NCI-H1930 (cell line): ENCODE results near the gene MESD.

Experiments
- DNase-seq, 2 experiments: peaks; one replicate each; lab custom pipeline; 2025; lab: John Stamatoyannopoulos, UW

MESD gene

GRCh38 chr15:80934761-80935221 lies 54.8 kb downstream of the MESD start:
- no peak for DNase-seq

GRCh38 chr15:80932989-80933388 lies 56.6 kb downstream of the MESD start:
- no peak for DNase-seq

DNA sequence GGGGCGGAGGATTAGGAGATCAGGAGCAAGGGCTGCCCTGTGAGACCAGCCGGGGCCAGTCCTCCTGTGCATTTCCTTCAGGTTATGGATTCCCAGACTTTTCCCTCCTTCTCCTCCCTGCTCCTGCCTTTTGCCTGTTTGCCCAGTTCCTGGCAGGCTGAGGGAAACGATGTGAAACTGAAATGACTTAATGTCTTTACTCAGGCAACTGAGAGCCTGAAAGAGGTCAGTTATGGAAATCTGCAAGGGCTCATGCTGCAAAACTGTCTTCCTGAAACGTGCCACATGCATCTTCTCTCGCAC lies 57.2 kb downstream of the MESD start:
- no peak for DNase-seq

DNA sequence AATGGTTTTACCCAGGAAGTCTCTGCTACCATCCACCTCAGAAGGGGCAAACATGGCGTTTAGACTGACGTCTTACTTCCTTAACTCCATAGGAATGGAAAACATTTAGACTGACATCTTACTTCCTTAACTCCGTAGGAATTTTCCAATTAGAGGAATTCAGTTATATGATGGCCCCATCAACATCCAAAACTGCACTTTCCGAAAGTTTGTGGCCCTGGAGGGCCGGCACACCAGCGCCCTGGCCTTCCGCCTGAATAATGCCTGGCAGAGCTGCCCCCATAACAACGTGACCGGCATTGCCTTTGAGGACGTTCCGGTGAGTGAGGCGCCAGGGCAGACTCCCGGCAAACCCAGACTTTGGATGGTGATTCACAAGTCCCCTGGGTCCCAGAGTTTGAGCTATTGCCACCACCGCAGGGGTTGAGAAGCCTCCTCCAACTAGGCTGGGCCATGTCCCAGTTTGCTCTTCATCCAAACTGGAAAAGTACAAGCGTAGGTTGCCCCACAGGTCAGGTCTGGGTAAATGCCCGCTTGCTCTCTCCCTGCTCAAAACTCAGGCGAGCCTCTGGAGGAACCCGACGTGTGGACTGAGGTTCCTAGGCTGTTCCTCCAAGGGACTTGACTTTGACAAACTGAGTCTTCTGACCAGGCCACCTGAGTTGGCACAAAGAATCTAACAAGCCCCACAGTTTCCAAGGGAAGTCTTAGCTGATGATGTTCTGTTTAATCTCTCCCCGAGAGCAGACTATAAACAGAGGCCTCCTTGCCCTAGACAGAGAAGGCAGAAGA lies 57.7 kb downstream of the MESD start:
- no peak for DNase-seq

DNA sequence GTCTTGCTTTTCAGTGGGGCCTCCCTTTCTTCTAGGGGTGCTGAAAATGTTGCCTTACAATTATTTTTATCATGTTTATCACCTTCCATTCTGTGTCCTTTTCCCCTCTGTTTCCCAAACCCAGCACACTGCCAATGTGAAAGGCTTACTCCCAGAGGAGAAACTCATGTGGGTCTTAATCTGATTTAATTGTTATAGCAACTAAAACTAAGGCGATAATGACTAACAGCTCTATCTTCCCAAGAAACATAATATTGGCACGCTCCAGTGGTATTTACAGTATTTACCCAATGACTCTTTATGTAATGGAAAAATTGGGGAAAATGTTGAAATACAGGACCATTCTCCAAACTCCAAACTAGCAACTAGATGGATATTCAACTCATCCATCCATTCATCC lies 58.4 kb downstream of the MESD start:
- no peak for DNase-seq

GRCh38 chr15:80929689-80930088 lies 59.9 kb downstream of the MESD start:
- DNase-seq = no peak

GRCh38 chr15:80929225-80929624 lies 60.4 kb downstream of the MESD start:
- DNase-seq = no peak

DNA sequence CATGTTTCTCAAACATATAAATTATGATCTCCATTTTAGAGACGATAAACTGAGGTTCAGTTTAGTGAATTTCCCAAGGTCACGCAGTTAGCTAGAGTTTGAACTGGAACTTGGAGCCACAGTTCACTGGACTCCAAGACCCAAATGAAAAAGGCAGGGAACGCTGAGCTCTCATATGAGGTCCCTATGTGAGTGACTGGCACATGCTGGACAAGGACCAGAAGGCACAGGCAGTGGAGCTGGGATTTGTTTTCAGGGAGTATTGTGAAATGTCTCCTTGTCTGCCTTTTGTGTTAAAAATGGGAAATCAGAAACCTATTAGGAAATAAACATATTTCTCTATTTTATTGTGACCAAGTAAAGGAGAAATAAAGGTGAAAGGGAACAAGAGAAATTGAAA lies 63.5 kb downstream of the MESD start:
- no peak for DNase-seq

DNA sequence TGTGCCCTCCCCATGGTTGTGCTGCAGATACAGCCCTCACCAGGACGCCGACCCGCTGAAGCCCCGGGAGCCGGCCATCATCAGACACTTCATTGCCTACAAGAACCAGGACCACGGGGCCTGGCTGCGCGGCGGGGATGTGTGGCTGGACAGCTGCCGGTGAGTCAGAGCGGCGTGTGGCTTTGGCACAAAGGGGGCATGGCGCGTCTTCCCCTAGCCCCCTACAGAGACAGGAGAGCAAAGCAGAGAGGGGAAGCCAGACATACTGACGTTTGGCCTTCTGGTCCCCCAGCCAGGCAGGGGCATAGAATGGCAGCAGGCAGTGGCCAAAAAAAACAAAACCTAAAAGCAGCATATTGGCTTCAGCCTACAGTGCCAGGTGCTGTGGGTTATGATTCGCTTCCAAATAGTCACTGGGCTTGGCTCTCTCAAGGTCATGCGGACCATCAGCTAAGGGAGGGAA lies 64.0 kb downstream of the MESD start:
- no peak for DNase-seq

- DNase-seq = no peak
Observed at GRCh38 chr15:80924278-80924677, 65.3 kb downstream of the MESD start.

DNA sequence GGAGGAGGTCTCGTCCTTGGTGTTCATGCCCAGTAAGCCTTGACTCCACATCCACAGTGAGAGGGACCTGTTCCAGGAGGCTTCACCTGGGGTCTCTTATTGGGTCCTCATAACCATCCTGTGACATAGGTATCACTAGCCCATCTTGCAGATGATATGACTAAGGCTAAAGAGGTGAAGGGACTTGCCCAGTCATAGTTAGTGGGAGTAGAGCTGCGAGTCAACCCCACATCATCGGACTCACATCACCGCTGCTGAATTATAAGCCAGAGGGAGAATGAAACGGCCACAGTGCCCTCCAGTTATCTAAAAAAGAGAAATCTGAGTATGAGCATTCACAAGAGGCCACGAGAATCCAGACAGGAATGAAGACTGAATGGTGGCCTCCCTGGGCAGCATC lies 66.0 kb downstream of the MESD start:
- DNase-seq = no peak

- DNase-seq = no peak
Observed at GRCh38 chr15:80921736-80922410, 67.7 kb downstream of the MESD start.

DNA sequence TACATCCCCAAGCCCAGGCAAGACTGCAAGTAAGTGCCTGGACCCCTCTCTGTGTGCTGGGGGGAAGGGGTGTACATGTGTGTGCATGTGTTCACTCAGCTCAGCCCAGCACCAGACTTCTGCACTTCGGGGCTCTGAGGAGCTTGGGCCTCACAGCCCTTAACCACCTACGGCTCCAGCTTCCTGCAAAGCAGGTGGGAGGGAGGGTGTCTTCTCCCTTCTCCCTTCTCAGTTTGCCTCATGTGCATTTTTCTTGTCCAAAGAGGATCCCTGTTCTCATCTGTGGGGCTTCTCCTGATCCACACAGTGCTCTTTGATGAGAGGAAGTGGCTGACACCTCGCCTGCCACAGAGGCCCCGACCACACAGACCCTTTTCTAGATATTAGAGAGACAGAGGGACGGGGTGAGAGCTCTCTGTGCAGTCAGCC lies 69.3 kb downstream of the MESD start:
- DNase-seq = no peak

DNA sequence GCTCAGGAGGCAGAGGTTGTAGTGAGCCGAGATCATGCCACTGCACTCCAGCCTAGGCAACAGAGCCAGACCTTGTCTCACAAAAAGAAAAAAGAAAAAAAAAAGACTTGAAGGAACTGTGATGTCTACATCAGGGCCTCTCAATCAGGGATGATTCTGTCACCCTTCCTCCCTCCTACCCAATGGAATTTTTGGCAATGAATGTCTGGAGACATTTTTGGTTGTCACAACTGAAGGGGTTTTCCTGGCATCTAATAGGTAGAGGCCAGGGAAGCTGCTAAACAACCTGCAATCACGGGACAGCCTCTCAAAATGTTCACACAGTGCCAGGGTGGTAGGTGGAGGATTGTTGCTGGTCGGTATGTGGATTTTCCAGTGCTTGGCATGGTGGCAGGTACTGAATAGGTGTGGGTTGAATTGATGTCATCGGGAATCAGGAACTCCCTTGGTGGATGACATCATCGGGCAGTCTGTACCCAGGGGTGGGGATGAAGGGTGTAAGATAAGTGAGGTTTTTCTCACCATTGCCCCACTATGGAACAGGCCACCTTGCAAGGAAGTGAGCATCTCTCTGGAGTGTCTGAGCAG lies 71.3 kb downstream of the MESD start:
- DNase-seq = no peak

DNA sequence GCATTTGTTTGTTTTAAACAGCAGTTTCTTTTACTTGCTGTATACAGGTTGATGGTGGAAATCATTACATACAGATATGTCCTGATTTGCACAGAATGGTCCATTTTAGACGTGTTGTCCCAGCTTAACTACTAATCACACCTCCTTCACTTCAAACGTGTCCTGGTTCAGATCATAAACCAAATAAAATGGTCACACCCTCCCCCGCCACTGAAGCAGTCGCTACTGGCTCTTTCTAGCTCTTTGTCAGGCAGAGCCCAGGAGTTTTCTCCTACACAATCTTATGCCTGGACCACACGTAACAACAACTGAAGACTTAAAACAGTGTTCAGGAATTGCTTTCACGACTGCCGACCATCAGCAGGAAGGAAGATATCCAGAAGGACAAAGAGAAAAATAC lies 73.6 kb downstream of the MESD start:
- DNase-seq = no peak

DNA sequence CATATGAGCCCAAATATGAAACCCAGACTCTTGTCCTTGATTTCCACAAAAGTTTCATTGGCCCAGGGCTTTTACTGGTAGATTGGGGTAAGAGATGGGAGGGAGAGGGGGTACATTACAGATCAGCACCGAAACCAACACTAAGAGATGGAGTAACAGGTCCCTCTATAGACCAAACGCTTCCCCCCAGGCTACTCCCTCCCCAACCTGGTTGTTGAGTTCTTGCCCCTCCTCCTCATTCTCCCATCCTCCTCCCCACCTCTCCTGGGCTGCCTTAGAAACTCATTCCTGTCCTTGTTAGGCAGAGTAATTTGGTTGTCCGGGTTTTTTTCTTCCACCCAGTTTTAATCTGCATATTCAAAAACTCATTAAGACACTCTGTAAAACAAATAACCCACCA lies 74.1 kb downstream of the MESD start:
- DNase-seq = no peak

- no peak for DNase-seq
Observed at GRCh38 chr15:80913541-80913940, 76.1 kb downstream of the MESD start.

GRCh38 chr15:80912673-80913072 lies 76.9 kb downstream of the MESD start:
- DNase-seq = no peak

DNA sequence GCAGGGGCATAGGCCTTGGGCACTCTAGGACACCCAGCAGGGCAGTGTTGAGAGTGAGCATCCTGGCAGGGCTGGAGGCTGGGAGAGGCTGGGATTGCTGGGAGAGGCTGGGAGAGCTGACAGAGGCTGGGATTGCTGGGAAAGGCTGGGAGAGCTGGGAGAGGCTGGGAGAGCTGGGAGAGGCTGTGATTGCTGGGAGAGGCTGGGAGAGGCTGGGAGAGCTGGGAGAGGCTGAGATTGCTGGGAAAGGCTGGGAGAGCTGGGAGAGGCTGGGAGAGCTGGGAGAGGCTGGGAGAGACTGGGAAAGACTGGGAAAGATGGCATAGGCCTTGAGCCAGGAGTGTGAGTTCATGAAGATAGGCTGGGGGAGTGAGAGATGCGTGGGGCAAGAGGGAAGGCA lies 77.8 kb downstream of the MESD start:
- no peak for DNase-seq

DNA sequence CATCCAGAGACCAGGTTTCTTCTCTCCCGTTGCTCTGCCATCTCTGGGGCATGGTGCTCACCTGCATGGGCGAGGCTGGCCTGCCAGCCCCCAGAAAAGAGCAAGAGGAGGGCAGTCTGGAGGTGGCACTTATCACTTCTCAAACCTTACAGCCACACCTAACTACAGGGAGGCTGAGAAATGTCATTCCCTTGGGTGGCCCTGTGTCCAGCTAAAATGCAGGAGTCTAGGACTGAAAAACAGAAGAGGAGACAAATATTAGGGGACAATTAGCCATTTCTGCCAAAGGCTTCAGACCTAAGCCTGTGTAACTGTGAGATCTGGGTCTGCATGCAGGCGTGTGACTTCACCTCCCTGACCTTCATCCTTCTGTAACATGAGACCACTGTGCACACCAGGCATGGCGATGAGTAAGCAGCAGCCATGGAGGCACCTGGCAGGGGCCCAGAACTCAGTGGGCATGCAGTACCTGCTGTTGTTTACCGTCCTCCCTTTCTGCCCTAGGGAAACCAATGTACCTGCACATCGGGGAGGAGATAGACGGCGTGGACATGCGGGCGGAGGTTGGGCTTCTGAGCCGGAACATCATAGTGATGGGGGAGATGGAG lies 83.4 kb downstream of the MESD start:
- peak in 1 of 2 experiments; percentile 24 for DNase-seq

DNA sequence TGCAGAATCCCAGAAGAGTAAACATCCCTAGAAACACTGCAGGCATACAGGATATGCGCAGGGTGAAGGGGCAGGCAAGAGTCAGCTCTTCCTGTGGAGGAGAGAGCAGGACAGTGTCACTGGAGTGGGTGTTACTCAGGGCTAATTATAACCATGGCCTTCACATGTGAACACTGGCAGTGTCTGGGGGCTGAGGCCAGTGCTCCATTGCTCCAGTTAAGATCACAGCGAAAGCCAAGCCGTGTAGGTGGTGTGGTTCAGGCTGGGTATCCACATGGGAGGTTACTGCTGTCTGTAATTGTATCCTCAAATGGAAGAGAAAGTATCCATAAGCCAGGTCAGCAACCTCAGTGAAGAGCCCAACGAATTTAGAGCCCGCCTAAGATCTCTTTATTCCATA lies 84.6 kb downstream of the MESD start:
- DNase-seq = no peak

DNA sequence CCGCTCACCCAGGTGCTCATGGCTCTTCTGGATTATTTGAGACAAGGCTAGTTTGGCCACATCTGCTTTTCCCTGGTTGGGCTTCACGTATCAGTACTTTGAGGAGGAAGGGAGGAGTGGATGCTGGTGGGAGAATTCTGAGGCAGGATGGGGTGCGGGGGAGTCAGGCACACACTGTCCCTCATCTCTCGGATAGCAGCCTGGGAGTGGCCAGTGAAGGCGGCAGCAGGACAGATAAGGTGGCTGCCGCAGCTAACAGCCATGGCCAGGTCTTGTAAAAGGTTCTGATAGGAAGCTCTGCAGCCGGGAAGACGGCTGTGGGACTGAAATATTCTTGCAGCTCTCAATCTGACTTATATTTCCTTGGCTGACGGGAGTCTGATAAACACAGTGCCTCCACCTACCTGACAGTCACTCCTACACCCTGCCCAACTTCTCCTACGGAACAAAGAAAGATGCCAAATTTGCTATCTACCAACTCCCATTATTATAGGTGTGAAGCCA lies 87.3 kb downstream of the MESD start:
- no peak for DNase-seq

DNA sequence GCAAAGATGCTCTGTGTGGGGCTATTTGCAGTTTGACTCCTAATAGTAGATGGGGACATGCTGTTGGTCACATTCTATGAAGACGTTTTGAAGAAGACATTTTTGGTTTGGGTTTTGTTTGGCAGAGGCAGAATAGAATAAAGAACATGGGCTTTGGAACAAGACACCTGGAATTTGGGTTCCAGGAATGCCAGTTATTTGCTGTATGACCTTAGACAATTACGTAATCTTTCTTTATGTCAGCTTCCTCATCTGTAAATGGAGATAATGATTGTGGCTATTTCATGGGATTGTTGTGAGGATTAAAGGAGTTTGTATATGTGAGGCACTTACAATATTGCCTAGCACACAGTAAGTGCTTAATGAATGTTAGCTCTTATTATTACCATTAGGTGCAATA lies 91.6 kb downstream of the MESD start:
- DNase-seq = no peak
